GM19025 (cell line): Measurements from ENCODE around the gene PPP2R2D.

Source experiments
- ATAC-seq: cut with Tn5 transposase; IDR thresholded peaks from one replicate; pipeline ENCODE4 v1.9.1; 2021; ENCODE audit warnings: mild to moderate bottlenecking, low read depth, moderate library complexity; ENCODE audit not compliant: unreplicated experiment

The PPP2R2D gene

GRCh38 chr10:131900350-131901152 lies at the start of gene PPP2R2D:
PPP2R2D (plus strand) TSS chr10:131901008; CDS start chr10:131901149, 141 bp downstream.
- peak; percentile 91 for ATAC-seq

- ATAC-seq = no peak
These were observed 49.5 kb upstream of the PPP2R2D start for GRCh38 chr10:131851346-131851745.

- ATAC-seq = no peak
These were observed 48.5 kb upstream of the PPP2R2D start for GRCh38 chr10:131852176-131852822.

- no peak for ATAC-seq
These were observed 47.8 kb upstream of the PPP2R2D start for GRCh38 chr10:131852823-131853609.

GRCh38 chr10:131853610-131853964 lies 47.2 kb upstream of the PPP2R2D start:
- ATAC-seq = no peak

- no peak for ATAC-seq
These were observed 46.1 kb upstream of the PPP2R2D start for GRCh38 chr10:131854579-131855335.

- no peak for ATAC-seq
These were observed 45.1 kb upstream of the PPP2R2D start for GRCh38 chr10:131855461-131856401.

GRCh38 chr10:131856441-131857094 lies 44.2 kb upstream of the PPP2R2D start:
- no peak for ATAC-seq

GRCh38 chr10:131857156-131858117 lies 43.4 kb upstream of the PPP2R2D start:
- ATAC-seq = no peak

GRCh38 chr10:131858118-131858515 lies 42.7 kb upstream of the PPP2R2D start:
- ATAC-seq = no peak

- no peak for ATAC-seq
These were observed 42.0 kb upstream of the PPP2R2D start for GRCh38 chr10:131858583-131859340.

- ATAC-seq = no peak
These were observed 41.3 kb upstream of the PPP2R2D start for GRCh38 chr10:131859341-131860020.

- ATAC-seq = no peak
These were observed 40.5 kb upstream of the PPP2R2D start for GRCh38 chr10:131860311-131860710.

GRCh38 chr10:131860806-131861440 lies 39.9 kb upstream of the PPP2R2D start:
- no peak for ATAC-seq

GRCh38 chr10:131862548-131862947 lies 38.3 kb upstream of the PPP2R2D start:
- ATAC-seq = no peak
